ENCODE data around the gene ACE2.

ACE2 gene

GRCh38 chrX:15605226-15605625 is 4.5 kb upstream of the ACE2 start:
- Histone ChIP-seq H3K4me3 (no peak overlapping the region), H3K27ac (no peak overlapping the region)
- TF ChIP-seq CTCF (IDR thresholded peaks at IDR 0.05) = no peak
- DNase-seq (ENCODE audit: low spot score) = no peak

- no peak overlapping the region for H3K27ac ChIP-seq
- no peak for TF ChIP-seq CTCF (IDR thresholded peaks at IDR 0.05)
- no peak for DNase-seq (ENCODE audit: low spot score)
- no peak overlapping the region for H3K4me3 ChIP-seq
These were observed 2.0 kb upstream of the ACE2 start for GRCh38 chrX:15602761-15603160.

GRCh38 chrX:15601932-15602331 is 1.2 kb upstream of the ACE2 start:
- no peak for DNase-seq (ENCODE audit: low spot score)
- no peak overlapping the region for H3K27ac ChIP-seq
- no peak for TF ChIP-seq CTCF (IDR thresholded peaks at IDR 0.05)
- no peak overlapping the region for H3K4me3 ChIP-seq

- DNase-seq (ENCODE audit: low spot score) = no peak
- Histone ChIP-seq H3K27ac (no peak overlapping the region), H3K4me3 (no peak overlapping the region)
- TF ChIP-seq CTCF (IDR thresholded peaks at IDR 0.05) = no peak
These were observed 711 bp downstream of the ACE2 start for GRCh38 chrX:15600049-15600448.

GRCh38 chrX:15599461-15599860 is 1.3 kb downstream of the ACE2 start:
- no peak overlapping the region for H3K4me3 ChIP-seq
- no peak for TF ChIP-seq CTCF (IDR thresholded peaks at IDR 0.05)
- H3K27ac ChIP-seq = no peak overlapping the region
- no peak for DNase-seq (ENCODE audit: low spot score)

- DNase-seq (ENCODE audit: low spot score) = no peak
- TF ChIP-seq CTCF (IDR thresholded peaks at IDR 0.05) = no peak
- H3K27ac ChIP-seq = no peak overlapping the region
- no peak overlapping the region for H3K4me3 ChIP-seq
These were observed 2.7 kb downstream of the ACE2 start for GRCh38 chrX:15598026-15598425.

- no peak overlapping the region for H3K27ac ChIP-seq
- H3K4me3 ChIP-seq = no peak overlapping the region
- no peak for DNase-seq (ENCODE audit: low spot score)
- no peak for TF ChIP-seq CTCF (IDR thresholded peaks at IDR 0.05)
These were observed 6.4 kb downstream of the ACE2 start for GRCh38 chrX:15594371-15594770.
